ENCODE measurements around the gene CAPS. TPM values are rescaled to one million over a fixed set of nuclear protein-coding genes. Genes with fewer than 3 reads are reported as not detected.

Gene CAPS
- total RNA-seq, 1 experiment from 2014 or later: 5.3 TPM

DNA sequence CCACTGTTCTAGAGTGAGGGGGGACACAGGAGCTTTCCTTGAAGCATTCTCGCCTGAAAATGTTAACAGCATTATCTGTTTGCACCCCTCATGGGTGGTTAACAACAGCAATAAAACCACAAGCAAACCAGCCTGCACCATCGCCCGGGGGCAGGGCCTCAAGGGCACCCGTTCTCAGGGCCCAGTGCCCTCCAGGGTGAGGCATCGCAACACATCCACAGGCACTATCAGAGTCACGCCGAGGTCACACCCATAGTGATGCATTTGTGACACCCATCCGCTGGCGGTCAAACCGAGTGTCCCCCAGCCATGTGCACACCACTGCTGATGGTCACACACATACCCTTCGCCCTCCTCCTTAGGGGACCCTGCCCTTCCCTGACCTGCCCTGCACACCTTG is 48.3 kb upstream of the CAPS start (continued):
- TF ChIP-seq, protein P1, sequence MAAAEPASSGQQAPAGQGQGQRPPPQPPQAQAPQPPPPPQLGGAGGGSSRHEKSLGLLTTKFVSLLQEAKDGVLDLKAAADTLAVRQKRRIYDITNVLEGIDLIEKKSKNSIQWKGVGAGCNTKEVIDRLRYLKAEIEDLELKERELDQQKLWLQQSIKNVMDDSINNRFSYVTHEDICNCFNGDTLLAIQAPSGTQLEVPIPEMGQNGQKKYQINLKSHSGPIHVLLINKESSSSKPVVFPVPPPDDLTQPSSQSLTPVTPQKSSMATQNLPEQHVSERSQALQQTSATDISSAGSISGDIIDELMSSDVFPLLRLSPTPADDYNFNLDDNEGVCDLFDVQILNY (CRISPR knock-in tag; IDR thresholded peaks at IDR 0.05): no peak
- TF ChIP-seq, protein P2, sequence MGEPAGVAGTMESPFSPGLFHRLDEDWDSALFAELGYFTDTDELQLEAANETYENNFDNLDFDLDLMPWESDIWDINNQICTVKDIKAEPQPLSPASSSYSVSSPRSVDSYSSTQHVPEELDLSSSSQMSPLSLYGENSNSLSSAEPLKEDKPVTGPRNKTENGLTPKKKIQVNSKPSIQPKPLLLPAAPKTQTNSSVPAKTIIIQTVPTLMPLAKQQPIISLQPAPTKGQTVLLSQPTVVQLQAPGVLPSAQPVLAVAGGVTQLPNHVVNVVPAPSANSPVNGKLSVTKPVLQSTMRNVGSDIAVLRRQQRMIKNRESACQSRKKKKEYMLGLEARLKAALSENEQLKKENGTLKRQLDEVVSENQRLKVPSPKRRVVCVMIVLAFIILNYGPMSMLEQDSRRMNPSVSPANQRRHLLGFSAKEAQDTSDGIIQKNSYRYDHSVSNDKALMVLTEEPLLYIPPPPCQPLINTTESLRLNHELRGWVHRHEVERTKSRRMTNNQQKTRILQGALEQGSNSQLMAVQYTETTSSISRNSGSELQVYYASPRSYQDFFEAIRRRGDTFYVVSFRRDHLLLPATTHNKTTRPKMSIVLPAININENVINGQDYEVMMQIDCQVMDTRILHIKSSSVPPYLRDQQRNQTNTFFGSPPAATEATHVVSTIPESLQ (CRISPR knock-in tag; IDR thresholded peaks at IDR 0.05): no peak
- no peak for TF ChIP-seq ZNF232 (CRISPR knock-in tag; IDR thresholded peaks at IDR 0.05)
- TF ChIP-seq, protein P3, sequence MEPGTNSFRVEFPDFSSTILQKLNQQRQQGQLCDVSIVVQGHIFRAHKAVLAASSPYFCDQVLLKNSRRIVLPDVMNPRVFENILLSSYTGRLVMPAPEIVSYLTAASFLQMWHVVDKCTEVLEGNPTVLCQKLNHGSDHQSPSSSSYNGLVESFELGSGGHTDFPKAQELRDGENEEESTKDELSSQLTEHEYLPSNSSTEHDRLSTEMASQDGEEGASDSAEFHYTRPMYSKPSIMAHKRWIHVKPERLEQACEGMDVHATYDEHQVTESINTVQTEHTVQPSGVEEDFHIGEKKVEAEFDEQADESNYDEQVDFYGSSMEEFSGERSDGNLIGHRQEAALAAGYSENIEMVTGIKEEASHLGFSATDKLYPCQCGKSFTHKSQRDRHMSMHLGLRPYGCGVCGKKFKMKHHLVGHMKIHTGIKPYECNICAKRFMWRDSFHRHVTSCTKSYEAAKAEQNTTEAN (CRISPR knock-in tag; IDR thresholded peaks at IDR 0.05): no peak

DNA sequence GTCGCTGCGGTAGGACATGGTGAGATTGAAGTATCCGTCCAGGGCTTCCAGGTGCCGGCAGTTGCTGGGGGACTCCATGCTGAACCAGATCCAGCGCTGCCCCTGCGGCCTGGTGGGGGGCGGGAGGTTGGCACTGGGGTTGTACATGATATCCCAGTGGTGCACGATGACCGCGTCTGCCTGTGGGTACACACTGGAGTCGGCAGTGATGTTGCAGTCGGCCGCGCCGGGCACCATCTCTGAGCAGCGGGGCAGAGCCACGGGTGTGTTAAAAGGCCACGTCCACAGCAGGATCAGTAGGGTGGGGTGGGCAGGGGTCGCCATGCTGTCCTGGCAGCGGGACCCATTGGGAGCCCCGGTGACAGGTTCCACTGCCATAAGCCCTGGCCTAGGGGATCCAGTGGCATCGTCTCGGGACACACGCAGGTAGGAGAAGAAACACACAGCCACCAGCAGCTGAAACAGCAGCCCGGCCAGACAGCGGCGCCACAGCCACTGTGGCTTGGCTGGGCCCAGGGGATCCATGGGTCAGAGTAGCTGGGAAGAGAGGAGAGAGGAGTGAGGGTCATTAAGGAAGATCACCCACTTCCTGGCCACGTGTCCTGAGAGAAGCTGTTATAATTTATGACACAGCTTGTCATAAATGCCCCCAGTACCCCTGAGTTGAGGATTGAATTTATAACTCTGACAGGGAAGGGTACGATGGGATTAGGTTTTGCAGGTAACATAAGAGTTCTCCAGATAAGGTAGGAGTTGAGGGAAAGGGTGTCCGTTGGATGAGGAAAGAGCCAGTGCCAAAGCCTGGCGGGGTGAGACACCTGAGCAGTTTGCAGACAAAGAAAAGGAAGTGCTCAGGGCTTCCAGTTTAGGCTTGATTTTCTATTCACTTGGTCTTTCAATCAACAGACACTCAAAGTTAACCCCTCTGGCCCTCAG is 46.6 kb upstream of the CAPS start:
- H3K27ac Mint-ChIP-seq: no peak overlapping the region
- H3K4me3 Mint-ChIP-seq: no peak overlapping the region
- no peak for DNase-seq (ENCODE audit: low spot score)
- H3K9me3 Mint-ChIP-seq: no peaks in the 10 kb centered on the region
- H3K36me3 Mint-ChIP-seq: no peaks in the 10 kb centered on the region
- no peak for ATAC-seq
- H3K27me3 Mint-ChIP-seq (ENCODE audit: low read depth): peaks cover 2% of the 10 kb centered on the region; the same call in 1 of the 2 replicates
- CTCF ChIA-PET: no interaction called here
- POLR2A ChIA-PET: no interaction called here
- H3K4me1 Mint-ChIP-seq: no peaks in the 10 kb centered on the region
- TF ChIP-seq, protein P4, sequence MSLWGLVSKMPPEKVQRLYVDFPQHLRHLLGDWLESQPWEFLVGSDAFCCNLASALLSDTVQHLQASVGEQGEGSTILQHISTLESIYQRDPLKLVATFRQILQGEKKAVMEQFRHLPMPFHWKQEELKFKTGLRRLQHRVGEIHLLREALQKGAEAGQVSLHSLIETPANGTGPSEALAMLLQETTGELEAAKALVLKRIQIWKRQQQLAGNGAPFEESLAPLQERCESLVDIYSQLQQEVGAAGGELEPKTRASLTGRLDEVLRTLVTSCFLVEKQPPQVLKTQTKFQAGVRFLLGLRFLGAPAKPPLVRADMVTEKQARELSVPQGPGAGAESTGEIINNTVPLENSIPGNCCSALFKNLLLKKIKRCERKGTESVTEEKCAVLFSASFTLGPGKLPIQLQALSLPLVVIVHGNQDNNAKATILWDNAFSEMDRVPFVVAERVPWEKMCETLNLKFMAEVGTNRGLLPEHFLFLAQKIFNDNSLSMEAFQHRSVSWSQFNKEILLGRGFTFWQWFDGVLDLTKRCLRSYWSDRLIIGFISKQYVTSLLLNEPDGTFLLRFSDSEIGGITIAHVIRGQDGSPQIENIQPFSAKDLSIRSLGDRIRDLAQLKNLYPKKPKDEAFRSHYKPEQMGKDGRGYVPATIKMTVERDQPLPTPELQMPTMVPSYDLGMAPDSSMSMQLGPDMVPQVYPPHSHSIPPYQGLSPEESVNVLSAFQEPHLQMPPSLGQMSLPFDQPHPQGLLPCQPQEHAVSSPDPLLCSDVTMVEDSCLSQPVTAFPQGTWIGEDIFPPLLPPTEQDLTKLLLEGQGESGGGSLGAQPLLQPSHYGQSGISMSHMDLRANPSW (CRISPR knock-in tag; conservative IDR thresholded peaks at IDR 0.05; ENCODE audit: low read depth): no peak
- TF ChIP-seq ZNF396 (CRISPR knock-in tag; IDR thresholded peaks at IDR 0.05; ENCODE audit: borderline replicate concordance) (no peak), ELF4 (CRISPR knock-in tag; IDR thresholded peaks at IDR 0.05; ENCODE audit: low read depth) (no peak), TCF7 (CRISPR knock-in tag; IDR thresholded peaks at IDR 0.05; ENCODE audit: low read depth) (no peak), NR3C1 (CRISPR knock-in tag; conservative IDR thresholded peaks at IDR 0.05; ENCODE audit: low read depth) (no peak), TEAD4 (CRISPR knock-in tag; IDR thresholded peaks at IDR 0.05) (no peak), ZNF138 (CRISPR knock-in tag; conservative IDR thresholded peaks at IDR 0.05) (no peak), FOXK1 (CRISPR knock-in tag; IDR thresholded peaks at IDR 0.05) (no peak), SOX15 (CRISPR knock-in tag; IDR thresholded peaks at IDR 0.05) (no peak), RORB (CRISPR knock-in tag; IDR thresholded peaks at IDR 0.05) (no peak), FOXJ3 (CRISPR knock-in tag; IDR thresholded peaks at IDR 0.05; ENCODE audit: borderline replicate concordance) (no peak), ZNF219 (CRISPR knock-in tag; IDR thresholded peaks at IDR 0.05; ENCODE audit: borderline replicate concordance) (no peak), MXD4 (CRISPR knock-in tag; IDR thresholded peaks at IDR 0.05; ENCODE audit: borderline replicate concordance) (no peak), ETV6 (CRISPR knock-in tag; IDR thresholded peaks at IDR 0.05) (no peak), CREM (CRISPR knock-in tag; IDR thresholded peaks at IDR 0.05) (no peak)
- TF ChIP-seq, protein P5, sequence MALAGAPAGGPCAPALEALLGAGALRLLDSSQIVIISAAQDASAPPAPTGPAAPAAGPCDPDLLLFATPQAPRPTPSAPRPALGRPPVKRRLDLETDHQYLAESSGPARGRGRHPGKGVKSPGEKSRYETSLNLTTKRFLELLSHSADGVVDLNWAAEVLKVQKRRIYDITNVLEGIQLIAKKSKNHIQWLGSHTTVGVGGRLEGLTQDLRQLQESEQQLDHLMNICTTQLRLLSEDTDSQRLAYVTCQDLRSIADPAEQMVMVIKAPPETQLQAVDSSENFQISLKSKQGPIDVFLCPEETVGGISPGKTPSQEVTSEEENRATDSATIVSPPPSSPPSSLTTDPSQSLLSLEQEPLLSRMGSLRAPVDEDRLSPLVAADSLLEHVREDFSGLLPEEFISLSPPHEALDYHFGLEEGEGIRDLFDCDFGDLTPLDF (CRISPR knock-in tag; IDR thresholded peaks at IDR 0.05): no peak
- TF ChIP-seq, protein P6, sequence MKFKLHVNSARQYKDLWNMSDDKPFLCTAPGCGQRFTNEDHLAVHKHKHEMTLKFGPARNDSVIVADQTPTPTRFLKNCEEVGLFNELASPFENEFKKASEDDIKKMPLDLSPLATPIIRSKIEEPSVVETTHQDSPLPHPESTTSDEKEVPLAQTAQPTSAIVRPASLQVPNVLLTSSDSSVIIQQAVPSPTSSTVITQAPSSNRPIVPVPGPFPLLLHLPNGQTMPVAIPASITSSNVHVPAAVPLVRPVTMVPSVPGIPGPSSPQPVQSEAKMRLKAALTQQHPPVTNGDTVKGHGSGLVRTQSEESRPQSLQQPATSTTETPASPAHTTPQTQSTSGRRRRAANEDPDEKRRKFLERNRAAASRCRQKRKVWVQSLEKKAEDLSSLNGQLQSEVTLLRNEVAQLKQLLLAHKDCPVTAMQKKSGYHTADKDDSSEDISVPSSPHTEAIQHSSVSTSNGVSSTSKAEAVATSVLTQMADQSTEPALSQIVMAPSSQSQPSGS (CRISPR knock-in tag; IDR thresholded peaks at IDR 0.05; ENCODE audit: borderline replicate concordance, low read depth): no peak
